Thyroid gland (tissue), 4 donors: Measurements from ENCODE around the gene STX2.

ENCODE experiments used
- POLR2A ChIP-seq, 2 donors: fragments of 450-650 bp; IDR thresholded peaks; one replicate each; pipeline ENCODE4 v1.6.1; 2017; ENCODE audit warnings: antibody characterized with exemption in 2 of 2, mild to moderate bottlenecking in 2 of 2, moderate library complexity in 1 of 2
- TF ChIP-seq, protein P1 (sequence below), 6 experiments: fragments of 200-600 bp in 3 of 6; fragments of 450-650 bp in 3 of 6; sonication (generic) in 3 of 6; IDR thresholded peaks; one replicate each; pipeline ENCODE4 v1.5.1; 2016 to 2019; ENCODE audit warnings: antibody characterized with exemption in 6 of 6, mild to moderate bottlenecking in 2 of 6, inconsistent platforms in 1 of 6, moderate library complexity in 1 of 6

DNA sequence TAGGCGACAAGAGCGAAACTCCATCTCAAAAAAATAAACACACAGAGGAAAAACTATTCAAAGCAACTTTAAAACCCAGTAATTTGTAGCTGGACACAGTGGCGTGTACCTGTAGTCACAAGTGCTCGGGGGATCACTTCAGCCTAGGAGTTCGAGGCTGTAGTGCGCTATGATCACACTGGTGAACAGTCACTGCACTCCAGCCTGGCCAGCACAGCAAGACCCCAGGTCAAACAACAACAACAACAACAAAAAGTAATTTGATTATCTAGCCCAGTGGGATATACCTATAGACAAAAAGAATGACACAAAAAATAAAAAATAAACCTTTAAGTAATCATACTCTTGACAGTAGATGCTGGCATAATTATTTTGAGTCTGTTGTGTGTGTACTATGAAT lies 29.3 kb downstream of the STX2 start:
- TF ChIP-seq, protein P1, sequence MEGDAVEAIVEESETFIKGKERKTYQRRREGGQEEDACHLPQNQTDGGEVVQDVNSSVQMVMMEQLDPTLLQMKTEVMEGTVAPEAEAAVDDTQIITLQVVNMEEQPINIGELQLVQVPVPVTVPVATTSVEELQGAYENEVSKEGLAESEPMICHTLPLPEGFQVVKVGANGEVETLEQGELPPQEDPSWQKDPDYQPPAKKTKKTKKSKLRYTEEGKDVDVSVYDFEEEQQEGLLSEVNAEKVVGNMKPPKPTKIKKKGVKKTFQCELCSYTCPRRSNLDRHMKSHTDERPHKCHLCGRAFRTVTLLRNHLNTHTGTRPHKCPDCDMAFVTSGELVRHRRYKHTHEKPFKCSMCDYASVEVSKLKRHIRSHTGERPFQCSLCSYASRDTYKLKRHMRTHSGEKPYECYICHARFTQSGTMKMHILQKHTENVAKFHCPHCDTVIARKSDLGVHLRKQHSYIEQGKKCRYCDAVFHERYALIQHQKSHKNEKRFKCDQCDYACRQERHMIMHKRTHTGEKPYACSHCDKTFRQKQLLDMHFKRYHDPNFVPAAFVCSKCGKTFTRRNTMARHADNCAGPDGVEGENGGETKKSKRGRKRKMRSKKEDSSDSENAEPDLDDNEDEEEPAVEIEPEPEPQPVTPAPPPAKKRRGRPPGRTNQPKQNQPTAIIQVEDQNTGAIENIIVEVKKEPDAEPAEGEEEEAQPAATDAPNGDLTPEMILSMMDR (IDR thresholded peaks at IDR 0.05), result no peak
- no peak for TF ChIP-seq POLR2A (IDR thresholded peaks at IDR 0.05)
